Measurements from ENCODE around the gene USP1.

DNA sequence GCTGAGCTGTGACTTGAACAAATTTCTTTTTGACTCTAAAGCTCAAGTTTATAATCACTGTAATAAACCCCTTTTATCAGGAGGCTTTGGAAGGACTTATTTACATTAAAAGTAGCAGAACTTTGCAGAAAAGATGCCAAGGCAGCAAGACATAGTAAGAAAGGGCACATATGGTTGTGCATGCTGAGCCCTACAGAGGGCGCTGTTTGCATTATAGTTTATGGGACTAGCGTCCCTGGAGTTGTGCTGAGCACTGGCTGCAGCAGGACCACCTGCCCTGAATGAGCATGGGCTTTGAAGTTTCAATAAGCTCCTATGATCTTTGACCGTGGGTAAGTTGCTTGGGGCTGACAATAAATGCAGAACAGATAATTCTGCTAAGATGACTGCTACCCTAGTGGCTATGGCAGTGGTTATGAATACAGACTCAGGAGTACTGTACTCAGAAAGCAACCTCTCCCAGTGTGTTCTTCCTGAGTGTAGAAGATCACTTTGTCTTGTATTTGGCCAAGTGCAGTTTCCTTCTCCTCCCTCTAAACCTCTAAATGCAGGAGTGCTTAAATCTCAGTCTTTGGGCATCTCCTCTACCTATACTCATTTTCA, 45.4 kb upstream of the USP1 start:
- TF ChIP-seq CTCF (conservative IDR thresholded peaks at IDR 0.05; ENCODE audit: low read length), result peak; percentile 85
- TF ChIP-seq EZH2phosphoT487 (IDR thresholded peaks at IDR 0.05; ENCODE audit: borderline replicate concordance, low read depth, low read length), result no peak
